ENCODE data around the gene HTR3B.
"Not testable (repeated sequence)": the region's sequence is repeated elsewhere in the genome, so short reads cannot be mapped to it uniquely, and the experiment has no call there.

HTR3B gene

DNA sequence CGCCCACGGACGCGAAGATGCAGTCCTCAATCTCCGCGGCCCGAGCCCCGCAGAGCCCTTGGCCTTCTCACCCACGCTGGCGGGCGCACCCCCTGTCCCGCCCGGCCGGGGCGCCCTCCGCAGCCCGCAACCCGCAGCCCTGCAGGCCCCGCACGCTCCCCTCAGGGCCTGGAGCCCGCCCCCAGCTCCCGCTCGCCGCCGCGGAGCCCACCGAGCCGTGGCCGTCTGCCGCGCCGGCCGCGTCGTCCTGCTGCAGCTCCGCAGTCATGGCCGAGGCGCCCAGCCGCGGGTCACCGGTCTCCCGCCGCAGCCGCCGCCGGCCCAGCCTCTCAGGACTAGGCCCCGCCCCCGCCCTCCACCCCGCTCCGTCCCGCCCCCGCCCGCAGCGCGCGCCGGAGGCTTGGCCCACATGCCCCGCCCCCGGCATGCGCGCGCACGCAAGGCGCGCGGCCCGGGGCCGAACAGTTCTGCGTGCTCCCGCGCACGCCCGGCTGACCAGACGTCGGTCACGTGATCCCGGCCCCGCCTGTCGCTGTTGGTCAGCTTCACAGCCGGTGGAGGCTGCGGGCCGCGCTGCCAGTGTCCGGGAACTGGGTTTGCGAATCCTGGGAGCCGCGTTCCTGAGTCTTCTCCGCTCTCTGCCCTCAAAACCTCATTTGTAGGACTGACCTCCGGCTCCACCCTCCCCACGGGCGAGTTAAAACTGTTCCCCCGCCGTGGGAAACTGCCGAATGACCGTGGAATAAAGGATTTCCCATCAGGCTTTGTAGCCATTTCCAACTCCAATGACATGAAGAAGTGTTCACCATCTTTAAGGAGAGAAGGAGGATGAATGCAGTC, 29.1 kb upstream of the HTR3B start, which contains the start of gene USP28:
TSS of gene USP28 (minus strand) at position 339 of the 840 bp plus-strand sequence. CDS start at position 268, 71 bp downstream.
- TF ChIP-seq, protein P1, sequence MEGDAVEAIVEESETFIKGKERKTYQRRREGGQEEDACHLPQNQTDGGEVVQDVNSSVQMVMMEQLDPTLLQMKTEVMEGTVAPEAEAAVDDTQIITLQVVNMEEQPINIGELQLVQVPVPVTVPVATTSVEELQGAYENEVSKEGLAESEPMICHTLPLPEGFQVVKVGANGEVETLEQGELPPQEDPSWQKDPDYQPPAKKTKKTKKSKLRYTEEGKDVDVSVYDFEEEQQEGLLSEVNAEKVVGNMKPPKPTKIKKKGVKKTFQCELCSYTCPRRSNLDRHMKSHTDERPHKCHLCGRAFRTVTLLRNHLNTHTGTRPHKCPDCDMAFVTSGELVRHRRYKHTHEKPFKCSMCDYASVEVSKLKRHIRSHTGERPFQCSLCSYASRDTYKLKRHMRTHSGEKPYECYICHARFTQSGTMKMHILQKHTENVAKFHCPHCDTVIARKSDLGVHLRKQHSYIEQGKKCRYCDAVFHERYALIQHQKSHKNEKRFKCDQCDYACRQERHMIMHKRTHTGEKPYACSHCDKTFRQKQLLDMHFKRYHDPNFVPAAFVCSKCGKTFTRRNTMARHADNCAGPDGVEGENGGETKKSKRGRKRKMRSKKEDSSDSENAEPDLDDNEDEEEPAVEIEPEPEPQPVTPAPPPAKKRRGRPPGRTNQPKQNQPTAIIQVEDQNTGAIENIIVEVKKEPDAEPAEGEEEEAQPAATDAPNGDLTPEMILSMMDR (conservative IDR thresholded peaks at IDR 0.05; ENCODE audit: low read depth), result no peak
- DNase-seq (ENCODE audit: low spot score), result peak; percentile 97
- ChIA-PET CTCF (interaction anchor here (0.6 to 1.0 kb wide), 2 partner anchors 12 to 20 kb away, joined by 3 to 4 read pairs; no protein-coding TSS in a partner anchor), POLR2A (ENCODE audit: low non-redundant PET) (no interaction called here)
- peak within 1 kb of the TSS; percentile 87 for H3K27ac ChIP-seq

DNA sequence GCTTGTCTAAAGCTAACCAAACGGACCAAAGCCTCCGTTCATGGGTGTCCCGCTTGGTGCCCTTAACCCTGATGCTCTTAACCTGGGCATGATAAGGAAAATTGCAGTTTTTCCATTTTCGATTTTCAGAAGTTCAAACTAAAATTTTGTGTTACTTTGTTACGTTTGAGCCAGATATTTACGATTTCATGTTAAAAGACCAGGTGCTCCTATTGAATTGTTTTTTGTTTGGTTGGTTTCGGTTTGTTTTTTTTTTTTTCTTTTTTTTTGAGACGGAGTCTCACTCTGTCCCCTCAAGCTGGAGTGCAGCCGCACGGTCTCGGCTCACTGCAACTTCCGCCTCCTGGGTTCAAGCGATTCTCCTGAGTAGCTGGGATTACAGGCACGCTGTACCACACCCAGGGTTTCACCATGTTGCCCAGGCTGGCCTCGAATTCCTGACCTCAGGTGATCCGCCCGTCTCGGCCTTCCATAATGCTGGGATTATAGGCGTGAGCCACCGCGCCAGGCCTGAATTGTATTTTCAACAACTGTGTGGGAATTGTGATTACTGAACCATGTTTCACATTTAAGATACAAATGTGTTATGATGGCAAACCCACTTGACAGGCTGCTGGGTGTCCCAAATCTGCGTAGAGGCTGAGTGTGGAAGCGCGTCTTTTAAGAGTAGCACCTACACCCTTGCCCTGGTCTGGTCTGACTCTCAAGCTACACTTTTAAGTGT, 28.4 kb upstream of the HTR3B start:
- TF ChIP-seq, protein P1 (conservative IDR thresholded peaks at IDR 0.05; ENCODE audit: low read depth), result no peak
- POLR2A ChIA-PET (ENCODE audit: low non-redundant PET), result no interaction called here

DNA sequence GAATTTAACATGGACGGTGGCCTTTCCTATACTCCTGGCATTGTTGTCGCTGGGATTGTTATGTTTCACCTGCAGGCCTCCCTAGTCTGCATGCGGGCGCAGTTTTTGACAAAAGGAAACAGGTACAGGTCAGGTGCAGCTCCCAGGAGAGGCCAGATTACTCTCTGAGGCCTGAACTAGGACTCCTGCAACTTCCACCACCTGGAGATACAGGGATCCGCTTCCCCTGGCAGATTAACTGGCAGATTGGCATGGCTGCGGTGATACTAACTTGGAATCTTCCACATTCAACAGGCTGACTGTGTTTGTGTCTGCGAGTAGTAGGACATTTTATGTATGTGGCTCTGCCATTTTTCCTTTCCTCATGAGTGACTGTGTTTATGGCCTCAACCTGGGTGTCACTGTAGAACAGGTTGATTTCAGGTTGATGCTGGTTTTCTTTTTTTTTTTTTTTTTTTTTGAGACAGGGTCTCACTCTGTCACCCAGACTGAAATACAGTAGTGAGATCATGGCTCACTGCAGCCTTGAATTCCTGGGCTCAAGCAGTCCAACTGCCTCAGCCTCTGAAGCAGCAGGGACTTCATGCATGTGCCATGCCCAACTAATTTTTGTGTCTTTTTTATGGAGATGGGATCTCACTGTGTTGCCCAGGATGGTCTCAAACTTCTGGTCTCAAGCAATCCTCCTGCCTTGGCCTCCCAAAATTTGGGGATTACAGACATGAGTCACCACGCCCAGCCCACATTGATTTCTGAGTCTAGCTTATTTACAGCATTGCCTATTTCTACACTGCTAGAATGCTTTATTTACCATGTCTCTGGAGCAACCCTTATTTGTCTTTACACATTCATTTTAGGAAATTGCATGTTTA, 27.6 kb upstream of the HTR3B start:
- CTCF ChIA-PET, result interaction anchor here (0.6 to 0.9 kb wide), 2 partner anchors 61 to 388 kb away, joined by 3 read pairs; no protein-coding TSS in a partner anchor
- DNase-seq (ENCODE audit: low spot score), result no peak
- TF ChIP-seq, protein P1 (conservative IDR thresholded peaks at IDR 0.05; ENCODE audit: low read depth), result no peak
- peak overlapping the region; percentile 87 for H3K27ac ChIP-seq
- POLR2A ChIA-PET (ENCODE audit: low non-redundant PET), result no interaction called here

More for the DNA sequence above, 28.4 kb upstream of the HTR3B start:
- DNase-seq (ENCODE audit: low spot score), result no peak
- CTCF ChIA-PET, result interaction anchor here (0.6 to 1.0 kb wide), 3 partner anchors 20 to 389 kb away, joined by 3 to 4 read pairs (median 3); no protein-coding TSS in a partner anchor
- H3K27ac ChIP-seq, result peak overlapping the region; percentile 87

DNA sequence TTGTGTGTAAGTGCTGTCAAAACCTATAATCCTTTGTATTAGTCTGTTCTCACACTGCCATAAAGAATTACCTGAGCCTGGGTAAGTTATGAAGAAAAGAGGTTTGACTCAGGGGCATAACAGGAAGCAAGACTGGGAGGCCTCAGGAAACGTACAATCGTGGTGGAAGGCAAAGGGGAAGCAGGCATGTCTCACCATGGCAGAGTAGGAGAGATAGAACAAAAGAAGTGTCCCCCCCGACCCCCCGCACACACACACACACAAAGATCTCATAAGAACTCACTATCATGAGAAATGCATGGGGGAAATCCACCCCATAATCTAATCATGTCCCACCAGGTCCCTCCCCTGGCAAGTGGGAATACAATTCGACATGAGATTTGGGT, 26.9 kb upstream of the HTR3B start:
- TF ChIP-seq, protein P1 (conservative IDR thresholded peaks at IDR 0.05; ENCODE audit: low read depth), result no peak
- CTCF ChIA-PET, result no interaction called here
- POLR2A ChIA-PET (ENCODE audit: low non-redundant PET), result interaction anchor here (0.6 kb wide), 1 partner anchor 148 kb away, joined by 7 read pairs; no protein-coding TSS in a partner anchor
- DNase-seq (ENCODE audit: low spot score), result no peak
- H3K27ac ChIP-seq, result no peak overlapping the region

DNA sequence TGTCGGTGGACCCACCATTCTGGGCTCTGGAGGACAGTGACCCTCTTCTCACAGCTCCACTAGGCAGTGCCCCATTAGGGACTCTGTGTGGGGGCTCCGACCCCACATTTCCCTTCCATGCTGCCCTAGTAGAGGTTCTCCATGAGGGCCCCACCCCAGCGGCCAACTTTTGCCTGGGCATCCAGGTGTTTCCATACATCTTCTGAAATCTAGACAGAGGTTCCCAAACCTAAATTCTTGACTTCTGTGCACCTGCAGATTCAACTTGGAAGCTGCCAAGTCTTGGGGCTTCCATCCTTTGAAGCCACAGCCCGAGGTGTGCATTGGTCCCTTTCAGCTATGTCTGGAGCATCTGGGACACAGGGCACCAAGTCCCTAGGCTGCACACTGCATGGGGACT, 25.1 kb upstream of the HTR3B start:
- DNase-seq (ENCODE audit: low spot score); POLR2A ChIA-PET (ENCODE audit: low non-redundant PET); CTCF ChIA-PET; H3K27ac ChIP-seq: not testable (repeated sequence)

DNA sequence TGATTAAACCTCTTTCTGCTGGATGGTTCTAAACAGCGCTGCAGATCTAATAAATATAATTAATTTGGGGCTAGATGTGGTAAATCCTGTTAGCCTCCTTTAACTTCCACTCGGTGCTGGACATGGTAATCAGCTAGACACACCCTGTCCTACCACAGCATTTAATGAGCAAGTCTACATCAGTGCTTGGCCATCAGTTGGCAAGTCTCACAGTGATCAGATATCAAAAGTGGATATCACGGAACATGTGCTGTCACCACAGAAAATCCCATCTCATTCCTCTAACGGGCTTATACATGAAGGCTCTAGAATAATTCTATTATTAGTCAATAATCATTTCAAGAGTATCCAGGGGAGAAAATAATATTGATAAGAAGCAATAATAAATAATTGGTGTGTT, 23.6 kb upstream of the HTR3B start:
- DNase-seq (ENCODE audit: low spot score), result no peak
- CTCF ChIA-PET, result interaction anchor here (0.6 kb wide), 1 partner anchor 501 kb away, joined by 3 read pairs; no protein-coding TSS in a partner anchor
- no peak overlapping the region for H3K27ac ChIP-seq
- TF ChIP-seq, protein P1 (conservative IDR thresholded peaks at IDR 0.05; ENCODE audit: low read depth), result no peak
- POLR2A ChIA-PET (ENCODE audit: low non-redundant PET), result no interaction called here

Data from RWPE1 (cell line).